ENCODE results near the gene CCDC197. TPM values are rescaled to one million over a fixed set of nuclear protein-coding genes. Genes with fewer than 3 reads are reported as not detected.

The CCDC197 gene
- total RNA-seq, 2 experiments from 2014 or later: not detected

- Histone ChIP-seq H3K9me3 (ENCODE audit: control insufficient read depth in 1 of 2, insufficient read depth in 1 of 2, low read length in 2 of 2) (no peaks in the 10 kb centered on the region), H3K27me3 (ENCODE audit: control insufficient read depth in 1 of 2, insufficient read depth in 2 of 2, low read length in 2 of 2) (no peaks in the 10 kb centered on the region), H3K27ac (ENCODE audit: low read depth in 1 of 2, low read length in 2 of 2) (no peak overlapping the region), H3K36me3 (ENCODE audit: insufficient read depth, low read length) (peaks cover 97% of the 10 kb centered on the region), H3K4me3 (ENCODE audit: low read length) (no peak overlapping the region), H3K4me1 (ENCODE audit: insufficient read depth, low read length) (peaks cover 40% of the 10 kb centered on the region)
- Mint-ChIP-seq H3K27ac (no peak overlapping the region), H3K36me3 (ENCODE audit: low read depth) (peaks cover 99% of the 10 kb centered on the region), H3K9me3 (no peaks in the 10 kb centered on the region), H3K4me1 (ENCODE audit: low read depth) (peaks cover 74% of the 10 kb centered on the region), H3K4me3 (no peak overlapping the region), H3K27me3 (no peaks in the 10 kb centered on the region)
- CTCF ChIA-PET: interaction anchor here (1.6 to 2.0 kb wide), 2 partner anchors 22 to 128 kb away, joined by 3 to 7 read pairs; no protein-coding TSS in a partner anchor
- DNase-seq: peak in 1 of 14 experiments; percentile 1
- intact Hi-C loops (cut with DNase I, micrococcal nuclease): no loop called here
- POLR2A ChIA-PET: interaction anchor here (2.0 kb wide), 1 partner anchor 22 kb away, joined by 11 read pairs; the partner anchor contains the start of genes DDX24 and IFI27L1
- ATAC-seq (ENCODE audit: poor library complexity): no peak
- TF ChIP-seq, protein P1, sequence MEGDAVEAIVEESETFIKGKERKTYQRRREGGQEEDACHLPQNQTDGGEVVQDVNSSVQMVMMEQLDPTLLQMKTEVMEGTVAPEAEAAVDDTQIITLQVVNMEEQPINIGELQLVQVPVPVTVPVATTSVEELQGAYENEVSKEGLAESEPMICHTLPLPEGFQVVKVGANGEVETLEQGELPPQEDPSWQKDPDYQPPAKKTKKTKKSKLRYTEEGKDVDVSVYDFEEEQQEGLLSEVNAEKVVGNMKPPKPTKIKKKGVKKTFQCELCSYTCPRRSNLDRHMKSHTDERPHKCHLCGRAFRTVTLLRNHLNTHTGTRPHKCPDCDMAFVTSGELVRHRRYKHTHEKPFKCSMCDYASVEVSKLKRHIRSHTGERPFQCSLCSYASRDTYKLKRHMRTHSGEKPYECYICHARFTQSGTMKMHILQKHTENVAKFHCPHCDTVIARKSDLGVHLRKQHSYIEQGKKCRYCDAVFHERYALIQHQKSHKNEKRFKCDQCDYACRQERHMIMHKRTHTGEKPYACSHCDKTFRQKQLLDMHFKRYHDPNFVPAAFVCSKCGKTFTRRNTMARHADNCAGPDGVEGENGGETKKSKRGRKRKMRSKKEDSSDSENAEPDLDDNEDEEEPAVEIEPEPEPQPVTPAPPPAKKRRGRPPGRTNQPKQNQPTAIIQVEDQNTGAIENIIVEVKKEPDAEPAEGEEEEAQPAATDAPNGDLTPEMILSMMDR (IDR thresholded peaks at IDR 0.05): no peak
Measured at GRCh38 chr14:94058128-94058673, 61.1 kb downstream of the CCDC197 start.

Small RNAs within 50 kb of the gene (microRNA-seq; reads per million reads assigned to microRNA genes)
- gene MIR4506 (ENCODE audit: borderline microRNAs expressed, borderline replicate concordance): not detected

Other genes starting within 250 kb of the CCDC197 start
- gene PRIMA1, start 208.8 kb upstream of the CCDC197 start, total RNA-seq: not detected
- not detected for gene FAM181A, start 70.0 kb upstream of the CCDC197 start, total RNA-seq
- gene ASB2, start 20.7 kb upstream of the CCDC197 start, total RNA-seq: 1 to 10 TPM in 1 of 2 experiments, under 1 TPM in 1; 0.98 to 1.2 TPM
- gene OTUB2, start 29.0 kb downstream of the CCDC197 start, total RNA-seq: not detected
- 100 to 1,000 TPM; 678 to 711 TPM for gene DDX24, start 83.9 kb downstream of the CCDC197 start, total RNA-seq
- 10 to 100 TPM; 14.1 to 14.3 TPM for gene IFI27L1, start 84.0 kb downstream of the CCDC197 start, total RNA-seq
- gene IFI27, start 113.4 kb downstream of the CCDC197 start, total RNA-seq: 1 to 10 TPM; 1.7 to 2.2 TPM
- gene IFI27L2, start 132.3 kb downstream of the CCDC197 start, total RNA-seq: 10 to 100 TPM; 21.5 to 22.2 TPM
- 1 to 10 TPM; 3.5 to 4.3 TPM for gene PPP4R4, start 177.0 kb downstream of the CCDC197 start, total RNA-seq

Measured in CD4-positive, alpha-beta T cell (primary cell).